K562 (cell line): ENCODE results near the gene TMEM53. TPM values are rescaled to one million over a fixed set of nuclear protein-coding genes. Genes with fewer than 3 reads are reported as not detected.
A peak's percentile ranks its signal among the peaks of the same experiment; 100 is the strongest.

Experiments
- ARID1B ChIP-seq: fragments of 450-650 bp; IDR thresholded peaks from 2 replicates; pipeline ENCODE4 v1.6.1; 2016; ENCODE audit warnings: antibody characterized with exemption, mild to moderate bottlenecking, inconsistent platforms
- BRD9 ChIP-seq: fragments of 450-650 bp; IDR thresholded peaks from 2 replicates; pipeline ENCODE4 v1.6.1; 2018; ENCODE audit warnings: low read depth; ENCODE audit not compliant: partially characterized antibody
- CEBPB ChIP-seq: fragments of 450-650 bp; IDR thresholded peaks from 2 replicates; pipeline ENCODE4 v1.6.1; 2016; ENCODE audit warnings: missing genetic modification characterization, missing compliant biosample characterization
- MCM7 ChIP-seq, 2 experiments: fragments of 450-650 bp; IDR thresholded peaks; 2 replicates each; pipeline ENCODE4 v1.6.1; 2016 to 2018
- MGA ChIP-seq: fragments of 450-650 bp; IDR thresholded peaks from 2 replicates; pipeline ENCODE4 v1.6.1; 2016; ENCODE audit warnings: mild to moderate bottlenecking, moderate library complexity
- PKNOX1 ChIP-seq: fragments of 450-650 bp; IDR thresholded peaks from 2 replicates; pipeline ENCODE4 v1.6.1; 2016
- STAT5B ChIP-seq: fragments of 250-450 bp; sonication (Bioruptor Pico); IDR thresholded peaks from 2 replicates; pipeline ENCODE4 v1.8.0; 2021; ENCODE audit warnings: mild to moderate bottlenecking, inconsistent platforms
- TSHZ1 ChIP-seq: fragments of 250-450 bp; sonication (Bioruptor Pico); IDR thresholded peaks from 2 replicates; pipeline ENCODE4 v1.4.0; 2020; ENCODE audit warnings: mild to moderate bottlenecking, moderate library complexity
- ZBTB8A ChIP-seq: fragments of 450-650 bp; IDR thresholded peaks from 2 replicates; pipeline ENCODE4 v1.6.1; 2018; ENCODE audit warnings: mild to moderate bottlenecking, moderate library complexity; ENCODE audit not compliant: partially characterized antibody
- ZSCAN32 ChIP-seq: fragments of 450-650 bp; formaldehyde crosslinking; IDR thresholded peaks from 2 replicates; pipeline ENCODE4 v1.4.0; 2020; ENCODE audit warnings: mild to moderate bottlenecking, moderate library complexity
- polyA plus RNA-seq, 8 experiments: library from polyadenylated mRNA; depleted of rRNA in 4 of 8; stranded (reverse) in 5 of 8; unstranded in 3 of 8; fragments of >200 nt; fragmentation: Nextera tagmentation in 2 of 8; fragmentation: Illumina TruSeq in 1 of 8; extraction: Ambion mirVana in 2 of 8; extraction: Trizol in 1 of 8; gene quantifications; 2 replicates each; pipeline versions ENCODE4 v1.2.1 to v1.2.3, GENCODE V29; 2011 to 2014; ENCODE audit warnings: inconsistent platforms in 1 of 8, missing spikeins in 1 of 8
- total RNA-seq, 7 experiments: library from RNA; depleted of rRNA in 6 of 7; stranded (reverse); fragments of >200 nt in 6 of 7; fragmentation: Illumina TruSeq in 2 of 7; extraction: Trizol in 2 of 7; gene quantifications; 2 replicates each; pipeline versions ENCODE4 v1.2.1 to v1.2.3, GENCODE V29; 2011 to 2021; ENCODE audit warnings: low replicate concordance in 1 of 7

TMEM53 gene
- total and polyA plus RNA-seq, 9 of the 15 experiments (the other 6 are each of a cell fraction or from before 2014, with no cell fraction given), result 0.23 to 3.7 (median 2.0) TPM

- TF ChIP-seq MGA (no peak), ARID1B (no peak), CEBPB (tag) (no peak), PKNOX1 (peak; percentile 91), MCM7 (IDR thresholded peaks at IDR 0.05) (no peak), ZSCAN32 (CRISPR knock-in tag) (peak; percentile 23; the same call in 1 of the 2 replicates), STAT5B (CRISPR knock-in tag) (no peak), ZBTB8A (no peak), TSHZ1 (no peak), BRD9 (no peak)
- TF ChIP-seq, all 486 proteins: peak for 14
Measured at GRCh38 chr1:44693900-44694299, 19.6 kb upstream of the TMEM53 start (continued).
